HepG2 (cell line): ENCODE results near the gene XRCC1. TPM values are rescaled to one million over a fixed set of nuclear protein-coding genes. Genes with fewer than 3 reads are reported as not detected.

Experiments used
- ETV6 ChIP-seq: sonication (generic); formaldehyde crosslinking; conservative IDR thresholded peaks from 2 replicates; pipeline ENCODE4 v1.4.0; 2020; ENCODE audit warnings: missing genetic modification reagents
- SALL2 ChIP-seq: sonication (generic); formaldehyde crosslinking; IDR thresholded peaks from 2 replicates; pipeline ENCODE4 v1.8.1; 2023; ENCODE audit warnings: mild to moderate bottlenecking, missing genetic modification reagents, inconsistent platforms
- SP1 ChIP-seq, 2 experiments: fragments of 450-650 bp in 1 of 2; sonication (generic) in 1 of 2; formaldehyde crosslinking in 1 of 2; IDR thresholded peaks; 2 replicates each; pipeline versions ENCODE4 v1.4.0 to v1.6.1; 2016 to 2020; ENCODE audit warnings: missing genetic modification reagents in 1 of 2
- ZBTB3 ChIP-seq: sonication (generic); formaldehyde crosslinking; IDR thresholded peaks from 2 replicates; pipeline ENCODE4 v1.4.0; 2020; ENCODE audit warnings: low read depth, mild to moderate bottlenecking, moderate library complexity, missing genetic modification reagents, borderline replicate concordance
- ZNF335 ChIP-seq: sonication (generic); formaldehyde crosslinking; IDR thresholded peaks from 2 replicates; pipeline ENCODE4 v1.4.0; 2020; ENCODE audit warnings: missing genetic modification reagents
- ZNF460 ChIP-seq: sonication (generic); formaldehyde crosslinking; IDR thresholded peaks from 2 replicates; pipeline ENCODE4 v1.5.1; 2020; ENCODE audit warnings: missing genetic modification reagents, mild to moderate bottlenecking, borderline replicate concordance
- polyA plus RNA-seq, 8 experiments: library from polyadenylated mRNA; depleted of rRNA in 3 of 8; stranded (reverse) in 7 of 8; unstranded in 1 of 8; fragments of >200 nt; fragmentation: Illumina TruSeq in 4 of 8; extraction: Trizol in 4 of 8; gene quantifications; 2 replicates each; pipeline versions ENCODE4 v1.2.1 to v1.2.3, GENCODE V29; 2011 to 2016; ENCODE audit warnings: low read depth in 4 of 8, missing spikeins in 1 of 8, mixed read lengths in 1 of 8; ENCODE audit not compliant: insufficient read depth in 1 of 8
- total RNA-seq, 5 experiments: library from RNA; depleted of rRNA; stranded (reverse); fragments of >200 nt; fragmentation: Illumina TruSeq; extraction: Trizol; gene quantifications; 2 replicates each; pipeline ENCODE4 v1.2.3, GENCODE V29; 2016; ENCODE audit warnings: low read depth in 1 of 5
- TF ChIP-seq, protein P1 (sequence below): sonication (generic); formaldehyde crosslinking; IDR thresholded peaks from 2 replicates; pipeline ENCODE4 v1.8.0; 2022; ENCODE audit warnings: mild to moderate bottlenecking, missing genetic modification reagents, moderate library complexity
- TF ChIP-seq, protein P2 (sequence below): sonication (generic); formaldehyde crosslinking; IDR thresholded peaks from 2 replicates; pipeline ENCODE4 v1.8.0; 2022; ENCODE audit warnings: mild to moderate bottlenecking, missing genetic modification reagents, moderate library complexity
- TF ChIP-seq, protein P3 (sequence below): sonication (generic); formaldehyde crosslinking; IDR thresholded peaks from 2 replicates; pipeline ENCODE4 v1.4.0; 2020; ENCODE audit warnings: missing genetic modification reagents
- TF ChIP-seq, protein P4 (sequence below): sonication (generic); formaldehyde crosslinking; IDR thresholded peaks from 2 replicates; pipeline ENCODE4 v1.4.0; 2020; ENCODE audit warnings: mild to moderate bottlenecking, missing genetic modification reagents
- TF ChIP-seq, protein P5 (sequence below): sonication (generic); formaldehyde crosslinking; IDR thresholded peaks from one replicate; pipeline ENCODE4 v1.5.1; 2020; ENCODE audit warnings: mild to moderate bottlenecking, missing genetic modification reagents; ENCODE audit errors: not compliant biosample characterization

Gene XRCC1
- total and polyA plus RNA-seq, 2 of the 13 experiments (the other 11 are each of a cell fraction or from before 2014, with no cell fraction given) = 24.7 to 26.3 TPM

DNA sequence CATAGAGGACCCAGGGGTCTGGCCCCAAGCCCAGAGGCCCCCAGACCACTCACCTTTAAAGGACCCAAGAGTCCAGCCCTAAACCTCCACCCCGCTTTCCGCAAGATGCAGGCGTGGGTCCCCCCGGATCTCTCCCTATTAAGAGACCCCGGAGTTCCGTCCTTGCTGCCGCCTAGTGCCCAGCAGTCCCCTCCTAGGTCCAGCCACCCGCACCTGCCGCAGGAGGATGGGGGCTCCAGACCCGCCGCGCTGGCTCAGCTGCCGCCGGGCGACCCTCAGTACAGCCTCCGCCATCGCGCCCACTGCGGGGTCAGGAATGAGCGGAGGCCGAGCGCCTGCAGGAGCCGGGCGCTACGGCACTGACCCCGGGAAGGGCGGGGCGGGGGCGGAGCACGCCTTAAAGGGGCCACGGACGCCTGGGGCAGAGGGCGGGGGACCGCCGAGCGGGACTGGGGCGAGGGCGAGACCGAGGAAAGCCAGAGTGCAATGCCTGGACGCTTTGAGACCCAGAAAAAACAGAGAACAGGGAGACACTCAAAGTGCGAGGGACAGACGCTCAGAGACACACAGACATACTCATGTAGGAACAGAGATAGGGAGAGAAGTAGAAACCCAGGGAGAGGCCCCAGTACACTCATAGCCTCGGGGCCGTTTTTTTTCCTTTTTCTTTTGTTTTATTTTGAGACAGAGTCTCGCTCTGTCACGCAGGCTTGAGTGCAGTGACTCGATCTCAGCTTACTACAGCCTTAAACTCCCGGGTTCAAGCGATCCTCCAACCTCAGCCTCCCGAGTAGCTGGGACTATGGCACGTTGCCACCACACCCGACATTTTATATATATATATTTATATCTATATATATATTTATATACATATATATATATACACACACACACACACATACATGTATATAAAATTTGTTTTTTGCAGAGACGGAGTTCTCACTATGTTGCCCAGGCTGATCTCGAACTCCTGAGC is 48.2 kb downstream of the XRCC1 start, which contains the start of gene ETHE1 (continued):
- TF ChIP-seq, protein P1, sequence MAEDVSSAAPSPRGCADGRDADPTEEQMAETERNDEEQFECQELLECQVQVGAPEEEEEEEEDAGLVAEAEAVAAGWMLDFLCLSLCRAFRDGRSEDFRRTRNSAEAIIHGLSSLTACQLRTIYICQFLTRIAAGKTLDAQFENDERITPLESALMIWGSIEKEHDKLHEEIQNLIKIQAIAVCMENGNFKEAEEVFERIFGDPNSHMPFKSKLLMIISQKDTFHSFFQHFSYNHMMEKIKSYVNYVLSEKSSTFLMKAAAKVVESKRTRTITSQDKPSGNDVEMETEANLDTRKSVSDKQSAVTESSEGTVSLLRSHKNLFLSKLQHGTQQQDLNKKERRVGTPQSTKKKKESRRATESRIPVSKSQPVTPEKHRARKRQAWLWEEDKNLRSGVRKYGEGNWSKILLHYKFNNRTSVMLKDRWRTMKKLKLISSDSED (CRISPR knock-in tag) = 0 out of 2 replicates have a peak, but pooled peaks have one; percentile 27
- TF ChIP-seq, protein P2, sequence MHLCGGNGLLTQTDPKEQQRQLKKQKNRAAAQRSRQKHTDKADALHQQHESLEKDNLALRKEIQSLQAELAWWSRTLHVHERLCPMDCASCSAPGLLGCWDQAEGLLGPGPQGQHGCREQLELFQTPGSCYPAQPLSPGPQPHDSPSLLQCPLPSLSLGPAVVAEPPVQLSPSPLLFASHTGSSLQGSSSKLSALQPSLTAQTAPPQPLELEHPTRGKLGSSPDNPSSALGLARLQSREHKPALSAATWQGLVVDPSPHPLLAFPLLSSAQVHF (CRISPR knock-in tag) = no peak
- peak; percentile 36; the same call in 1 of the 2 replicates for TF ChIP-seq ZNF460 (CRISPR knock-in tag)
- TF ChIP-seq SP1 (IDR thresholded peaks at IDR 0.05) = no peak
- TF ChIP-seq SP1 (CRISPR knock-in tag; IDR thresholded peaks at IDR 0.05) = peak; percentile 88
- TF ChIP-seq SALL2 (CRISPR knock-in tag) = peak; percentile 55; the same call in 1 of the 2 replicates
- TF ChIP-seq ZBTB3 (CRISPR knock-in tag) = no peak
- TF ChIP-seq ETV6 (CRISPR knock-in tag) = peak; percentile 80; the same call in 1 of the 2 replicates
- TF ChIP-seq, protein P3, sequence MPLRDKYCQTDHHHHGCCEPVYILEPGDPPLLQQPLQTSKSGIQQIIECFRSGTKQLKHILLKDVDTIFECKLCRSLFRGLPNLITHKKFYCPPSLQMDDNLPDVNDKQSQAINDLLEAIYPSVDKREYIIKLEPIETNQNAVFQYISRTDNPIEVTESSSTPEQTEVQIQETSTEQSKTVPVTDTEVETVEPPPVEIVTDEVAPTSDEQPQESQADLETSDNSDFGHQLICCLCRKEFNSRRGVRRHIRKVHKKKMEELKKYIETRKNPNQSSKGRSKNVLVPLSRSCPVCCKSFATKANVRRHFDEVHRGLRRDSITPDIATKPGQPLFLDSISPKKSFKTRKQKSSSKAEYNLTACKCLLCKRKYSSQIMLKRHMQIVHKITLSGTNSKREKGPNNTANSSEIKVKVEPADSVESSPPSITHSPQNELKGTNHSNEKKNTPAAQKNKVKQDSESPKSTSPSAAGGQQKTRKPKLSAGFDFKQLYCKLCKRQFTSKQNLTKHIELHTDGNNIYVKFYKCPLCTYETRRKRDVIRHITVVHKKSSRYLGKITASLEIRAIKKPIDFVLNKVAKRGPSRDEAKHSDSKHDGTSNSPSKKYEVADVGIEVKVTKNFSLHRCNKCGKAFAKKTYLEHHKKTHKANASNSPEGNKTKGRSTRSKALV = peak; percentile 67
- TF ChIP-seq ZNF335 (CRISPR knock-in tag) = peak; percentile 71; the same call in 1 of the 2 replicates
- TF ChIP-seq, protein P4, sequence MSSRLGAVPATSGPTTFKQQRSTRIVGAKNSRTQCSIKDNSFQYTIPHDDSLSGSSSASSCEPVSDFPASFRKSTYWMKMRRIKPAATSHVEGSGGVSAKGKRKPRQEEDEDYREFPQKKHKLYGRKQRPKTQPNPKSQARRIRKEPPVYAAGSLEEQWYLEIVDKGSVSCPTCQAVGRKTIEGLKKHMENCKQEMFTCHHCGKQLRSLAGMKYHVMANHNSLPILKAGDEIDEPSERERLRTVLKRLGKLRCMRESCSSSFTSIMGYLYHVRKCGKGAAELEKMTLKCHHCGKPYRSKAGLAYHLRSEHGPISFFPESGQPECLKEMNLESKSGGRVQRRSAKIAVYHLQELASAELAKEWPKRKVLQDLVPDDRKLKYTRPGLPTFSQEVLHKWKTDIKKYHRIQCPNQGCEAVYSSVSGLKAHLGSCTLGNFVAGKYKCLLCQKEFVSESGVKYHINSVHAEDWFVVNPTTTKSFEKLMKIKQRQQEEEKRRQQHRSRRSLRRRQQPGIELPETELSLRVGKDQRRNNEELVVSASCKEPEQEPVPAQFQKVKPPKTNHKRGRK (CRISPR knock-in tag) = no peak
- TF ChIP-seq, protein P5, sequence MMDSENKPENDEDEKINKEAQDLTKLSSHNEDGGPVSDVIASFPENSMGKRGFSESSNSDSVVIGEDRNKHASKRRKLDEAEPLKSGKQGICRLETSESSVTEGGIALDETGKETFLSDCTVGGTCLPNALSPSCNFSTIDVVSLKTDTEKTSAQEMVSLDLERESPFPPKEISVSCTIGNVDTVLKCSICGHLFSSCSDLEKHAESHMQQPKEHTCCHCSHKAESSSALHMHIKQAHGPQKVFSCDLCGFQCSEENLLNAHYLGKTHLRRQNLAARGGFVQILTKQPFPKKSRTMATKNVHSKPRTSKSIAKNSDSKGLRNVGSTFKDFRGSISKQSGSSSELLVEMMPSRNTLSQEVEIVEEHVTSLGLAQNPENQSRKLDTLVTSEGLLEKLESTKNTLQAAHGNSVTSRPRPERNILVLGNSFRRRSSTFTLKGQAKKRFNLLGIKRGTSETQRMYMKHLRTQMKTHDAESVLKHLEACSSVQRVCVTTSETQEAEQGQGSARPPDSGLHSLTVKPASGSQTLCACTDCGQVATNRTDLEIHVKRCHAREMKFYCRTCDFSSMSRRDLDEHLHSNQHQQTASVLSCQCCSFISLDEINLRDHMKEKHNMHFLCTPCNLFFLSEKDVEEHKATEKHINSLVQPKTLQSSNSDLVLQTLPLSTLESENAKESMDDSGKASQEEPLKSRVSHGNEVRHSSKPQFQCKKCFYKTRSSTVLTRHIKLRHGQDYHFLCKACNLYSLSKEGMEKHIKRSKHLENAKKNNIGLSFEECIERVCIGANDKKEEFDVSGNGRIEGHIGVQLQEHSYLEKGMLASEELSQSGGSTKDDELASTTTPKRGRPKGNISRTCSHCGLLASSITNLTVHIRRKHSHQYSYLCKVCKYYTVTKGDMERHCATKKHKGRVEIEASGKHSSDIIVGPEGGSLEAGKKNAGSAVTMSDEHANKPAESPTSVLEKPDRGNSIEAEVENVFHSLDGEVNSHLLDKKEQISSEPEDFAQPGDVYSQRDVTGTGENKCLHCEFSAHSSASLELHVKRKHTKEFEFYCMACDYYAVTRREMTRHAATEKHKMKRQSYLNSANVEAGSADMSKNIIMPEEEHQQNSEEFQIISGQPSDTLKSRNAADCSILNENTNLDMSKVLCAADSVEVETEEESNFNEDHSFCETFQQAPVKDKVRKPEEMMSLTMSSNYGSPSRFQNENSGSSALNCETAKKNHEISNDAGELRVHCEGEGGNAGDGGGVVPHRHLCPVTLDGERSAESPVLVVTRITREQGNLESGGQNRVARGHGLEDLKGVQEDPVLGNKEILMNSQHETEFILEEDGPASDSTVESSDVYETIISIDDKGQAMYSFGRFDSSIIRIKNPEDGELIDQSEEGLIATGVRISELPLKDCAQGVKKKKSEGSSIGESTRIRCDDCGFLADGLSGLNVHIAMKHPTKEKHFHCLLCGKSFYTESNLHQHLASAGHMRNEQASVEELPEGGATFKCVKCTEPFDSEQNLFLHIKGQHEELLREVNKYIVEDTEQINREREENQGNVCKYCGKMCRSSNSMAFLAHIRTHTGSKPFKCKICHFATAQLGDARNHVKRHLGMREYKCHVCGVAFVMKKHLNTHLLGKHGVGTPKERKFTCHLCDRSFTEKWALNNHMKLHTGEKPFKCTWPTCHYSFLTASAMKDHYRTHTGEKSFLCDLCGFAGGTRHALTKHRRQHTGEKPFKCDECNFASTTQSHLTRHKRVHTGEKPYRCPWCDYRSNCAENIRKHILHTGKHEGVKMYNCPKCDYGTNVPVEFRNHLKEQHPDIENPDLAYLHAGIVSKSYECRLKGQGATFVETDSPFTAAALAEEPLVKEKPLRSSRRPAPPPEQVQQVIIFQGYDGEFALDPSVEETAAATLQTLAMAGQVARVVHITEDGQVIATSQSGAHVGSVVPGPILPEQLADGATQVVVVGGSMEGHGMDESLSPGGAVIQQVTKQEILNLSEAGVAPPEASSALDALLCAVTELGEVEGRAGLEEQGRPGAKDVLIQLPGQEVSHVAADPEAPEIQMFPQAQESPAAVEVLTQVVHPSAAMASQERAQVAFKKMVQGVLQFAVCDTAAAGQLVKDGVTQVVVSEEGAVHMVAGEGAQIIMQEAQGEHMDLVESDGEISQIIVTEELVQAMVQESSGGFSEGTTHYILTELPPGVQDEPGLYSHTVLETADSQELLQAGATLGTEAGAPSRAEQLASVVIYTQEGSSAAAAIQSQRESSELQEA (CRISPR knock-in tag) = no peak
